ENCODE data around the gene CLRN3. TPM values are rescaled to one million over a fixed set of nuclear protein-coding genes. Genes with fewer than 3 reads are reported as not detected.
A peak's percentile ranks its signal among the peaks of the same experiment; 100 is the strongest.

CLRN3 gene
- total and polyA plus RNA-seq, 12 donors, result 0.29 to 0.61 (median 0.39) TPM; not detected in 9

GRCh38 chr10:127882391-127882790, 10.3 kb downstream of the CLRN3 start:
- 79 to 86% (median 81%) methylated on average over 8 of the region's 8 CpGs for WGBS, 4 donors
- Histone ChIP-seq H3K27ac (peak overlapping the region in 1 of 5 donors; percentile 76), H3K36me3 (replicated peaks in 1 of 2) (no peaks in the 10 kb centered on the region), H3K27me3 (no peaks in the 10 kb centered on the region), H3K4me3 (no peak overlapping the region), H3K4me1 (replicated peaks in 1 of 2) (peaks cover 0 to 6% of the 10 kb centered on the region in 2 donors), H3K9me3 (replicated peaks in 1 of 3) (no peaks in the 10 kb centered on the region)
- no peak for TF ChIP-seq POLR2A (IDR thresholded peaks at IDR 0.05)
- no peak for TF ChIP-seq CTCF (IDR thresholded peaks at IDR 0.05)
- intact Hi-C loops (cut with DNase I), result no loop called here
- DNase-seq, result no peak

GRCh38 chr10:127881262-127881661, 11.5 kb downstream of the CLRN3 start:
- no peaks in the 10 kb centered on the region for H3K36me3 ChIP-seq (replicated peaks in 1 of 2)
- TF ChIP-seq POLR2A (IDR thresholded peaks at IDR 0.05) (no peak), CTCF (IDR thresholded peaks at IDR 0.05) (no peak)
- peak overlapping the region in 3 of 5 donors; percentile 36 to 76 (median 48) for H3K27ac ChIP-seq
- intact Hi-C loops (cut with DNase I), result no loop called here
- no peaks in the 10 kb centered on the region for H3K9me3 ChIP-seq (replicated peaks in 1 of 3)
- 90 to 98% (median 92%) methylated on average over 6 to 8 of the region's 8 CpGs for WGBS, 4 donors
- no peak for DNase-seq
- peaks cover 0 to 6% of the 10 kb centered on the region in 2 donors for H3K4me1 ChIP-seq (replicated peaks in 1 of 2)
- H3K4me3 ChIP-seq, result no peak overlapping the region
- H3K27me3 ChIP-seq, result no peaks in the 10 kb centered on the region

- H3K4me3 ChIP-seq, result no peak overlapping the region
- TF ChIP-seq CTCF (IDR thresholded peaks at IDR 0.05), result no peak
- no peak for TF ChIP-seq POLR2A (IDR thresholded peaks at IDR 0.05)
- H3K36me3 ChIP-seq (replicated peaks in 1 of 2), result no peaks in the 10 kb centered on the region
- intact Hi-C loops (cut with DNase I), result no loop called here
- H3K9me3 ChIP-seq (replicated peaks in 1 of 3), result no peaks in the 10 kb centered on the region
- peak in 3 of 7 donors; percentile 37 to 69 (median 49) for DNase-seq
- WGBS, 4 donors, result 24 to 60% (median 43%) methylated on average over 1 to 2 of the region's 2 CpGs
- peaks cover 0 to 6% of the 10 kb centered on the region in 2 donors for H3K4me1 ChIP-seq (replicated peaks in 1 of 2)
- no peaks in the 10 kb centered on the region for H3K27me3 ChIP-seq
- H3K27ac ChIP-seq, result peak overlapping the region in 3 of 5 donors; percentile 36 to 76 (median 48)
Observed at GRCh38 chr10:127880557-127880956, 12.2 kb downstream of the CLRN3 start.

- H3K4me1 ChIP-seq (replicated peaks in 1 of 2), result peaks cover 0 to 6% of the 10 kb centered on the region in 2 donors
Observed at GRCh38 chr10:127878475-127879055, 14.2 kb downstream of the CLRN3 start.

More at GRCh38 chr10:127878475-127879055, 14.2 kb downstream of the CLRN3 start:
- Histone ChIP-seq H3K27me3 (no peaks in the 10 kb centered on the region), H3K27ac (peak overlapping the region in 1 of 5 donors; percentile 73), H3K36me3 (replicated peaks in 1 of 2) (no peaks in the 10 kb centered on the region), H3K9me3 (replicated peaks in 1 of 3) (no peaks in the 10 kb centered on the region), H3K4me3 (no peak overlapping the region)
- no peak for TF ChIP-seq POLR2A (IDR thresholded peaks at IDR 0.05)
- no peak for TF ChIP-seq CTCF (IDR thresholded peaks at IDR 0.05)
- intact Hi-C loops (cut with DNase I), result loop anchor here in 1 of 2 donors (10.0 kb wide), 1 partner anchor 276 kb away; no protein-coding TSS in a partner anchor
- DNase-seq, result peak in 1 of 7 donors; percentile 17
- WGBS, 4 donors, result 74 to 90% (median 81%) methylated on average over 4 of the region's 4 CpGs
